A549 (cell line): ENCODE data around the gene LRRC7. TPM values are rescaled to one million over a fixed set of nuclear protein-coding genes. Genes with fewer than 3 reads are reported as not detected.

Source experiments
- ATAC-seq, 2 experiments: fragments of 200-7000 bp in 1 of 2; fragments of >200 bp in 1 of 2; cut with Nextera tagmentation in 1 of 2; cut with Tn5 transposase in 1 of 2; 3 replicates each; pipeline versions ENCODE4 v1.8.0 to v1.9.1; 2018 to 2020; ENCODE audit warnings: mild to moderate bottlenecking in 1 of 2, moderate library complexity in 1 of 2
- CTCF ChIA-PET: fragments of 300-600 bp; sonication (Branson Sonifier 250); formaldehyde crosslinking; extraction: SDS; loops from one replicate; lab custom pipeline; 2021; ENCODE audit warnings: antibody characterized with exemption, inconsistent platforms; lab: Yijun Ruan, JAX
- POLR2A ChIA-PET: fragments of 350-600 bp; formaldehyde crosslinking; extraction: SDS; loops from one replicate; lab custom pipeline; 2021; ENCODE audit warnings: antibody characterized with exemption, inconsistent platforms; lab: Yijun Ruan, JAX
- DNase-seq, 2 experiments: peaks; one replicate each; pipeline versions ENCODE4 v3.0.0 to v3.0.0-alpha.2; 2011 to 2016; ENCODE audit warnings: low read depth in 1 of 2, low spot score in 1 of 2
- FAIRE-seq: peaks from 2 replicates; lab custom pipeline; 2011; peaks lifted over from hg19 to GRCh38; lab: Jason Lieb, UNC
- H3K27ac ChIP-seq, 2 experiments: fragments of >200 bp; sonication (Bioruptor Twin); formaldehyde crosslinking; 3 replicates each; pipeline ENCODE4 v1.5.1; 2016 to 2017
- H3K4me1 ChIP-seq: fragments of >200 bp; sonication (Bioruptor Twin); formaldehyde crosslinking; 3 replicates; pipeline ENCODE4 v1.6.1; 2016
- H3K4me2 ChIP-seq: fragments of >200 bp; sonication (Bioruptor Twin); formaldehyde crosslinking; 3 replicates; pipeline ENCODE4 v1.6.1; 2016
- H3K4me3 ChIP-seq: fragments of >200 bp; sonication (Bioruptor Twin); formaldehyde crosslinking; 3 replicates; pipeline ENCODE4 v1.5.1; 2016
- H3K9me3 ChIP-seq: fragments of >200 bp; sonication (Bioruptor Twin); formaldehyde crosslinking; 3 replicates; pipeline ENCODE4 v1.6.1; 2016
- CEBPB ChIP-seq, 2 experiments: fragments of >200 bp in 1 of 2; sonication (Bioruptor Twin) in 1 of 2; formaldehyde crosslinking in 1 of 2; IDR thresholded peaks; 2 replicates each; pipeline ENCODE4 v1.6.1; 2012 to 2016
- CHD2 ChIP-seq: fragments of 150-350 bp; IDR thresholded peaks from 2 replicates; pipeline ENCODE4 v1.6.1; 2014; ENCODE audit warnings: low read length; ENCODE audit not compliant: partially characterized antibody
- CHD4 ChIP-seq: fragments of 200-600 bp; sonication (generic); IDR thresholded peaks from 2 replicates; pipeline ENCODE4 v1.6.1; 2016; ENCODE audit warnings: antibody characterized with exemption, mild to moderate bottlenecking, borderline replicate concordance
- EHMT2 ChIP-seq: fragments of 200-600 bp; sonication (generic); IDR thresholded peaks from 2 replicates; pipeline ENCODE4 v1.6.1; 2016; ENCODE audit warnings: antibody characterized with exemption, low read depth, mild to moderate bottlenecking, moderate library complexity
- EP300 ChIP-seq, 2 experiments: fragments of >200 bp; sonication (Bioruptor Twin); formaldehyde crosslinking; IDR thresholded peaks; 2 replicates in 1 of 2; 3 replicates in 1 of 2; pipeline ENCODE4 v1.6.1; 2016 to 2017
- ESRRA ChIP-seq: fragments of 150-350 bp; IDR thresholded peaks from 2 replicates; pipeline ENCODE4 v1.6.1; 2014; ENCODE audit warnings: mild to moderate bottlenecking, low read length, borderline replicate concordance
- FOSB ChIP-seq: fragments of 250-450 bp; sonication (Bioruptor Pico); IDR thresholded peaks from 2 replicates; pipeline ENCODE4 v1.5.0; 2020; ENCODE audit warnings: mild to moderate bottlenecking, moderate library complexity
- FOXS1 ChIP-seq: fragments of 250-450 bp; sonication (Bioruptor Pico); IDR thresholded peaks from 2 replicates; pipeline ENCODE4 v1.5.0; 2020; ENCODE audit warnings: mild to moderate bottlenecking, moderate library complexity
- HOXB5 ChIP-seq: fragments of 250-450 bp; sonication (Bioruptor Pico); IDR thresholded peaks from 2 replicates; pipeline ENCODE4 v1.5.0; 2020; ENCODE audit warnings: mild to moderate bottlenecking, moderate library complexity
- JUN ChIP-seq, 2 experiments: fragments of >200 bp; sonication (Bioruptor Twin); formaldehyde crosslinking; IDR thresholded peaks; 2 replicates in 1 of 2; 3 replicates in 1 of 2; pipeline ENCODE4 v1.6.1; 2016 to 2017
- MAFK ChIP-seq: fragments of 450-650 bp; IDR thresholded peaks from 2 replicates; pipeline ENCODE4 v1.6.1; 2014; ENCODE audit not compliant: partially characterized antibody
- MYC ChIP-seq: IDR thresholded peaks from 2 replicates; pipeline ENCODE4 v1.6.1; 2012; ENCODE audit warnings: mild to moderate bottlenecking, inconsistent platforms, low read length, improper control_type of control experiment, borderline replicate concordance
- NFE2L2 ChIP-seq: fragments of 150-350 bp; conservative IDR thresholded peaks from 2 replicates; pipeline ENCODE4 v1.6.1; 2014; ENCODE audit warnings: low read length
- NR3C1 ChIP-seq: fragments of >200 bp; sonication (Bioruptor Twin); formaldehyde crosslinking; IDR thresholded peaks from 3 replicates; pipeline ENCODE4 v1.6.1; 2017
- POLR2AphosphoS2 ChIP-seq: conservative IDR thresholded peaks from 2 replicates; pipeline ENCODE4 v1.6.1; 2012; ENCODE audit warnings: low read length, improper control_type of control experiment, inconsistent platforms
- SMC3 ChIP-seq: fragments of >200 bp; sonication (Bioruptor Twin); formaldehyde crosslinking; IDR thresholded peaks from 3 replicates; pipeline ENCODE4 v1.6.1; 2018; ENCODE audit warnings: inconsistent platforms
- ZC3H11A ChIP-seq: fragments of 450-650 bp; IDR thresholded peaks from 2 replicates; pipeline ENCODE4 v1.6.1; 2014; ENCODE audit warnings: antibody characterized with exemption, mild to moderate bottlenecking
- ZNF302 ChIP-seq: fragments of 250-450 bp; sonication (Bioruptor Pico); IDR thresholded peaks from 2 replicates; pipeline ENCODE4 v1.9.0; 2021; ENCODE audit warnings: inconsistent platforms, mild to moderate bottlenecking, moderate library complexity
- WGBS: methylation state at CpG from one replicate; pipeline ENCODE4 v1.1.6; 2017; ENCODE audit errors: missing lambda C conversion rate; 5-methylcytosine and 5-hydroxymethylcytosine counted together
- polyA plus RNA-seq, 4 experiments: library from polyadenylated mRNA; depleted of rRNA in 3 of 4; stranded (reverse); fragments of >200 nt; fragmentation: RNase III in 1 of 4; extraction: RNeasy Plus Mini Kit Qiagen cat#74134 plus additional on column Dnase treatment in 1 of 4; gene quantifications; 2 replicates in 3 of 4; 3 replicates in 1 of 4; pipeline ENCODE4 v1.2.3, GENCODE V29; 2011 to 2017
- TF ChIP-seq, protein P1 (sequence below): IDR thresholded peaks from 2 replicates; pipeline ENCODE4 v1.6.1; 2012; ENCODE audit warnings: low read depth, borderline replicate concordance
- TF ChIP-seq, protein P2 (sequence below): fragments of >200 bp; sonication (Bioruptor Twin); formaldehyde crosslinking; IDR thresholded peaks from 3 replicates; pipeline ENCODE4 v1.5.1; 2016
- TF ChIP-seq, protein P3 (sequence below): fragments of 150-350 bp; IDR thresholded peaks from 2 replicates; pipeline ENCODE4 v1.6.1; 2014; ENCODE audit warnings: low read depth, mild to moderate bottlenecking, low read length
- TF ChIP-seq, protein P4 (sequence below): fragments of >200 bp; sonication (Bioruptor Twin); formaldehyde crosslinking; IDR thresholded peaks from 3 replicates; pipeline ENCODE4 v1.6.1; 2016
- TF ChIP-seq, protein P5 (sequence below): IDR thresholded peaks from 2 replicates; pipeline ENCODE4 v1.6.1; 2012

The LRRC7 gene
- polyA plus RNA-seq, 2 of the 4 experiments (the other 2 are of a cell fraction): not detected

DNA sequence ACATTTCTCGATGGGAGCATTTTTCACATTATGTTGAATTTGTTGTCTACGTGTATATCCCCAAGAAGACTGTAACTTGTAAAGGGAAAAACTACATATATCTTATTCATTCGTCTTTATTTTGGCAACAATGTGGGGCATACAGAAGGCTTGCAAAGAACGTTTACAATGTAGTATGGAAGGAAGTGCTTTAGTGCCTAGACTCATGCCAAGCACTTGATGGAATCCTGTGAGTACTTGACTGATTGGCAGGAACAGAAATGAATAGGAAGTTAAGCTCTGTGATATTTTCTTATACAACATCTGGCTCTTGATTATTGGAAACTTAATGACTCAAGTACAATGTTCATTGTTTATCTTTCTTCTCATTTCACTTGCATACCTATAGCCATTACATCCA is 284.4 kb downstream of the LRRC7 start:
- 3% methylated on average over 4 of the region's 4 CpGs for WGBS
- Histone ChIP-seq H3K9me3 (no peaks in the 10 kb centered on the region), H3K4me1 (no peaks in the 10 kb centered on the region), H3K4me3 (no peak overlapping the region), H3K27ac (no peak overlapping the region), H3K4me2 (no peak overlapping the region)
- ChIA-PET POLR2A (no interaction called here), CTCF (no interaction called here)
- ATAC-seq: no peak
- FAIRE-seq: no peak
- no peak for TF ChIP-seq MYC
- TF ChIP-seq EHMT2: no peak
- TF ChIP-seq, protein P1, sequence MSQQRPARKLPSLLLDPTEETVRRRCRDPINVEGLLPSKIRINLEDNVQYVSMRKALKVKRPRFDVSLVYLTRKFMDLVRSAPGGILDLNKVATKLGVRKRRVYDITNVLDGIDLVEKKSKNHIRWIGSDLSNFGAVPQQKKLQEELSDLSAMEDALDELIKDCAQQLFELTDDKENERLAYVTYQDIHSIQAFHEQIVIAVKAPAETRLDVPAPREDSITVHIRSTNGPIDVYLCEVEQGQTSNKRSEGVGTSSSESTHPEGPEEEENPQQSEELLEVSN: no peak
- TF ChIP-seq HOXB5 (CRISPR knock-in tag): no peak
- TF ChIP-seq, protein P2, sequence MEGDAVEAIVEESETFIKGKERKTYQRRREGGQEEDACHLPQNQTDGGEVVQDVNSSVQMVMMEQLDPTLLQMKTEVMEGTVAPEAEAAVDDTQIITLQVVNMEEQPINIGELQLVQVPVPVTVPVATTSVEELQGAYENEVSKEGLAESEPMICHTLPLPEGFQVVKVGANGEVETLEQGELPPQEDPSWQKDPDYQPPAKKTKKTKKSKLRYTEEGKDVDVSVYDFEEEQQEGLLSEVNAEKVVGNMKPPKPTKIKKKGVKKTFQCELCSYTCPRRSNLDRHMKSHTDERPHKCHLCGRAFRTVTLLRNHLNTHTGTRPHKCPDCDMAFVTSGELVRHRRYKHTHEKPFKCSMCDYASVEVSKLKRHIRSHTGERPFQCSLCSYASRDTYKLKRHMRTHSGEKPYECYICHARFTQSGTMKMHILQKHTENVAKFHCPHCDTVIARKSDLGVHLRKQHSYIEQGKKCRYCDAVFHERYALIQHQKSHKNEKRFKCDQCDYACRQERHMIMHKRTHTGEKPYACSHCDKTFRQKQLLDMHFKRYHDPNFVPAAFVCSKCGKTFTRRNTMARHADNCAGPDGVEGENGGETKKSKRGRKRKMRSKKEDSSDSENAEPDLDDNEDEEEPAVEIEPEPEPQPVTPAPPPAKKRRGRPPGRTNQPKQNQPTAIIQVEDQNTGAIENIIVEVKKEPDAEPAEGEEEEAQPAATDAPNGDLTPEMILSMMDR: no peak
- no peak for TF ChIP-seq CHD2
- TF ChIP-seq JUN (IDR thresholded peaks at IDR 0.05): no peak
- TF ChIP-seq SMC3: no peak
- TF ChIP-seq, protein P3, sequence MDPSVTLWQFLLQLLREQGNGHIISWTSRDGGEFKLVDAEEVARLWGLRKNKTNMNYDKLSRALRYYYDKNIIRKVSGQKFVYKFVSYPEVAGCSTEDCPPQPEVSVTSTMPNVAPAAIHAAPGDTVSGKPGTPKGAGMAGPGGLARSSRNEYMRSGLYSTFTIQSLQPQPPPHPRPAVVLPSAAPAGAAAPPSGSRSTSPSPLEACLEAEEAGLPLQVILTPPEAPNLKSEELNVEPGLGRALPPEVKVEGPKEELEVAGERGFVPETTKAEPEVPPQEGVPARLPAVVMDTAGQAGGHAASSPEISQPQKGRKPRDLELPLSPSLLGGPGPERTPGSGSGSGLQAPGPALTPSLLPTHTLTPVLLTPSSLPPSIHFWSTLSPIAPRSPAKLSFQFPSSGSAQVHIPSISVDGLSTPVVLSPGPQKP: no peak
- no peak for TF ChIP-seq FOXS1 (CRISPR knock-in tag)
- no peak for TF ChIP-seq MAFK
- no peak for TF ChIP-seq CHD4
- no peak for TF ChIP-seq EP300 (IDR thresholded peaks at IDR 0.05)
- TF ChIP-seq POLR2AphosphoS2: no peak
- no peak for DNase-seq

DNA sequence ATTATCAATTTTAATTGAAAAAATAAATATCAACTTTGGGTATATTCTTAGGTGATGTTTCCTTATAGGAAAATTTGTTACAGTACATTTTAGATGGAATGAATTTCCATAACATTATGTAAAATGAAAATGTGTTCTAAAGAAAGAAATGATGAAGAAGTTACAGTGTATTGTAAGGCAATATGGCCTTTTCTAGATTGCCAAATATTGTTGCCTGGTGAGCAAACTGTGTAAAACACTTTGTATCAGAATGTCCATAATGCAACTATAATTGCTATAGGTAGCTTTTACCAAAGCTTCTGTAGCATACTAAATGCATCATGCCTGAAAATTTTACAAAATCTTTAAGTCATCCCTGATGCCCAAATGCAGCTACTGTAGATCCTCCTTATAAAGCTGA is 285.0 kb downstream of the LRRC7 start:
- Histone ChIP-seq H3K4me3 (no peak overlapping the region), H3K27ac (no peak overlapping the region), H3K9me3 (no peaks in the 10 kb centered on the region), H3K4me2 (no peak overlapping the region), H3K4me1 (no peaks in the 10 kb centered on the region)
- ATAC-seq (no peak), FAIRE-seq (no peak), DNase-seq (no peak)
- ChIA-PET CTCF (no interaction called here), POLR2A (no interaction called here)
- TF ChIP-seq FOSB (CRISPR knock-in tag): no peak
- TF ChIP-seq, protein P4, sequence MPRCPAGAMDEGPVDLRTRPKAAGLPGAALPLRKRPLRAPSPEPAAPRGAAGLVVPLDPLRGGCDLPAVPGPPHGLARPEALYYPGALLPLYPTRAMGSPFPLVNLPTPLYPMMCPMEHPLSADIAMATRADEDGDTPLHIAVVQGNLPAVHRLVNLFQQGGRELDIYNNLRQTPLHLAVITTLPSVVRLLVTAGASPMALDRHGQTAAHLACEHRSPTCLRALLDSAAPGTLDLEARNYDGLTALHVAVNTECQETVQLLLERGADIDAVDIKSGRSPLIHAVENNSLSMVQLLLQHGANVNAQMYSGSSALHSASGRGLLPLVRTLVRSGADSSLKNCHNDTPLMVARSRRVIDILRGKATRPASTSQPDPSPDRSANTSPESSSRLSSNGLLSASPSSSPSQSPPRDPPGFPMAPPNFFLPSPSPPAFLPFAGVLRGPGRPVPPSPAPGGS: no peak
- no peak for TF ChIP-seq NFE2L2
- TF ChIP-seq ZNF302 (CRISPR knock-in tag): no peak
- TF ChIP-seq ESRRA: no peak
- TF ChIP-seq ZC3H11A: no peak
- TF ChIP-seq NR3C1: no peak
- no peak for TF ChIP-seq CEBPB (IDR thresholded peaks at IDR 0.05)
- TF ChIP-seq, protein P5, sequence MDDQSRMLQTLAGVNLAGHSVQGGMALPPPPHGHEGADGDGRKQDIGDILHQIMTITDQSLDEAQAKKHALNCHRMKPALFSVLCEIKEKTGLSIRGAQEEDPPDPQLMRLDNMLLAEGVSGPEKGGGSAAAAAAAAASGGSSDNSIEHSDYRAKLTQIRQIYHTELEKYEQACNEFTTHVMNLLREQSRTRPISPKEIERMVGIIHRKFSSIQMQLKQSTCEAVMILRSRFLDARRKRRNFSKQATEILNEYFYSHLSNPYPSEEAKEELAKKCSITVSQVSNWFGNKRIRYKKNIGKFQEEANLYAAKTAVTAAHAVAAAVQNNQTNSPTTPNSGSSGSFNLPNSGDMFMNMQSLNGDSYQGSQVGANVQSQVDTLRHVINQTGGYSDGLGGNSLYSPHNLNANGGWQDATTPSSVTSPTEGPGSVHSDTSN: no peak
